HG02840 (cell line): ENCODE data around the gene NUP188.
A peak's percentile ranks its signal among the peaks of the same experiment; 100 is the strongest.

Experiments used
- ATAC-seq: cut with Tn5 transposase; IDR thresholded peaks from one replicate; pipeline ENCODE4 v1.9.1; 2021; ENCODE audit warnings: mild to moderate bottlenecking, moderate library complexity, moderate number of reproducible peaks; ENCODE audit not compliant: unreplicated experiment, low FRiP score

Gene NUP188

DNA sequence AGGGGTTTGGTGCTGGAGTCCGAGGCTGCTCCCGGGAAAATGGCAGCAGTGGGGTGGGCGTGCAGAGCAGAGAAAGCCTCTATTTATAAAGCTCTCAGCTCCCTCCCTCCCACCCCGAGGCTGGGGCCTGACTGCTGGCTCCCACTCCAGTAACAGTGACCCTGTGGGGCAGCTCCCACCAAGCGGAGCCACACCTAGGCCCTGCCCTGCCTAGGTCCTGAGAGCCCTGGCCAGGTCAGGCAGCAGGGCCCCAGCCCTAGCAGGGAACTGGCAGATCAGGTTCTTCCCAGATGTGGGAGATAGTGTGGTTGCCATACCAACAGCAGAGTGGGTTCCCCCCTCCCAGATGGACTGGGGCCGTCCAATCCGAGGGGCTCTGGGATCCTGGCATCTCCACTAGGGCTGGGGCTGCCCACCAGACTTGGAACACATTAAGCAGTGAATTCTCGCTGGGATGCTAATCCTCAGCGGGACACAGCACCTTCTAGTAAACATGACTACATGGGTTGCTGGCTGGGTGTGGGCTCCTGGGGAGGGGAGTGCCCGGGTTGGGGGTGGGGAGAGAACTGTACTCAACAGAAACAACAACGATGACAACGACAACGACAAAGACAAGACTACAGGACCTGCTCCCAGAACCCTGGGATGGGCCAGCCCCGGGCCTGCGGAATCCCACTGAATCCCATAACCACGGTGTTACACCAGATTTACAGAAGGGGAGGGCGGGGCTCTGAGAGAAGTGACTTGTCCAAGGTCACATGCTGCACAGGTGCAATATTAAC, 79.1 kb downstream of the NUP188 start:
- no peak for ATAC-seq

DNA sequence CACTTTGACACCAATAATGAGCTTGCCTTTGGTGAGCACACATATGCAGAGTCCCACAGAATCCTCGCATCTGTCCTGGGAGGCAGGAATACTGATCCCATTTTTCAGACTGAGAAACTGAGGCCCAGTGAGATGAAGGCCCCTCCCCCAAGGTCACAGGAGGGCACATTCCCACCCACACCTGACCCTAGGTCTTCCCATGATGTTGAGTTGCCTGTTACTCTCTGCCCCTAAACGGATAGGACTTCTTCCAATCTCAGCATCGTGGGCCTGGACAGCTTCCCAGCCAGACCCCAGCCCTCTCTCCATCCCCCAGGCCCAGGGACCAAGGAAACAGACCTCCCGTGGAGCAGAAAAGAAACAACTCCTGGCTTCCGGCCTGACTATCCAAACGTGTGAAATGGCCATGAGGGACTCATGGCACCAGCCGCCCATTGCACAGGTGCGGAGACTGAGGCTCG, 79.8 kb downstream of the NUP188 start:
- no peak for ATAC-seq

DNA sequence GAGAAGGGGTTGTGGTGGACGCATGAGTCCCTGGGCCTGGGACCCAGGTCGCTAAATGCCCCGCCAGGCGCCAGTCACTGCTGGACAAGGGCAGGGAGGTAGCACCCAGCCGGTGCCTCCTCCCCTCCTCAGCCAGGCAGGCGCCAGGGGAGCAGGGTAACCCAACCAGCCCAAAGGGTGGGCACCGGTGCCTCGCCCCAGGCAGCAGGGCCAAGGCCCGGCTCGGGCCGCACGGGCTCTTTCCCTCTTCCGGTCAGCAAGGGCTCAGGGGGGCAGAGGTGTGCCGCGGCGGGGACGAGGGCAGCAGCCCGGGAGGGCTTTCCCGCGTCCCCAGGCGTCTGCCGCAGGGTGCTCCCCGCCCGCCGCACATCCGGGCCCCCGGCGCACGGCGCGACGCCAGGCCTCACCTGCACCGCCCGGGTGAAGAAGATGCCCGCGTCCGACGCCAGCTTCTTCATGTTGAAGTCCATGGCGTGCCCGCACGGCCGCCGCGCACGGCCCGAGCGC, 80.2 kb downstream of the NUP188 start:
- ATAC-seq: peak; percentile 31

DNA sequence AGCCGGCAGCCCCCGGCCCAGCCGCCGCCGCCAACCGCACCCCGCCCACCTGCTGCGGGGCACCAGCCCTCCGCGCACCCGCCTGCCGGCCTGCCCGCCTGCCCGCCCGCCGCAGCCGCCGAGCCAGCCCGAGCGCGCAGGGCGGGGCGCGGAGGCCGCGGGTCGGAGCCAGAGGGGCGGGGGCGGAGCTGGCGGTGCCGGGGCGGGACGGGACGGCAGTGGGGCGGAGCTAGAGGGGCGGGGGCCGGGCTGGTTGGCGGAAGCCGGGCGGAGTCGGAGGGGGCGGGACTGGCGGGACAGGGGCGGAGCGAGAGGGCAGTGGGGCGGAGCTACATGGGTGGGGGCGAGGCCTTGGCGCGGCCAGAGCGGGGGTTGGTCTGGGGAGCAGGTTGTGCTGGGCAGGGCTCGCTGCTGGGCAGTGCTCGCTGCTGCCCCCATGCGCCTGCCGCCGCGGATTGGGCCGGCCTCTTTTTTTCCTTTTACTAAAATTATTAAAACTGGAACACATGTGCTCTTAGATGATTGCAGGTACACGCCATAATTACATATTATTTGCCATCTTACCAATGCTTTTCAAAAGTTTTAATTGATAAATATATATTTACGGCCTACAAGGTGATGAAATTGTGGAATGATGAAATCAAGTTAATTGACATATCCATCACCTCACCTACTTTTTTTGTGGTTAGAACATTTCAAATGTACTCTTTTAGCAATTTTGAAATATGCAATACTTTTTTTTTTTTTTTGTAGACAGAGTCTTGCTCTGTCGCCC, 80.9 kb downstream of the NUP188 start, which contains the start of gene SH3GLB2:
Gene SH3GLB2 (minus strand): TSS at position 140 of the 775 bp plus-strand sequence. CDS start 177 bp downstream, outside the sequence.
- ATAC-seq: peak; percentile 57

DNA sequence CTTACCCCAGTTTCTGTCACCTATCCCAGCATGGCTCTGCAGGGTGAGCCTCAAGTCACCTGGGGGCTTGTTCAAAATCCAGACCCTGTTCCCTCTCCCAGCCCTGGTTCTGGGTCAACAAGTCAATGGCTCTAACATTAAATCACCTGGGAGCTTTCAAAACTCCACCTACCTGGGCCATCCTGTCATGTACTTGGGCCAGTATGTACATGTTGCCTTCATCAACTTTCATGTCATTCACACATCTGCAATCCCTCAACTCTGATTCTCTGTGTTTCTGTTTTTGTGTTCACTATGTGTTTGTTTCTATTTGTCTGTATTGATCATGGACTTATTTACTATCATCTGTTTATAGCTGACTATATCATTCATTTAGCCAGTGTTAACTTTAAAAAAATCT, 82.7 kb downstream of the NUP188 start:
- no peak for ATAC-seq

DNA sequence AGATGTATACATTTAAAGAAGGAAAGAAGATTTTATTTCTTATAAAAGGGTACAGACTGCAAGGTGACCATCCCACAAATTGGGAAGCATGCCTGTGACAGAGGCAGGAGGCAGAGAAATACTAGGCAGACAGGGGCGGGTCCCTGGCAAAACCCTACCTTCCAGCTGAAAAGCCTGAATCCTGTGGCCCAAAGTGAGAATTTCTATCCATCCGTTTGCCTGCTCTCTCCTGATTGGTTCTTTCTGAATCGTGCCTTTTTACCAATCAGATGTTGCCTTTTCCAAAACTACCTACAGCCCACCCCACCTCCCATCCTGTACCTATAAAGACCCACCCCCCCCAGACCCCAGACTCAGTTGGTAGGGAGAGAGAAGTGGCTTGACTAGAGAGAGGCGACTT, 84.0 kb downstream of the NUP188 start:
- no peak for ATAC-seq

DNA sequence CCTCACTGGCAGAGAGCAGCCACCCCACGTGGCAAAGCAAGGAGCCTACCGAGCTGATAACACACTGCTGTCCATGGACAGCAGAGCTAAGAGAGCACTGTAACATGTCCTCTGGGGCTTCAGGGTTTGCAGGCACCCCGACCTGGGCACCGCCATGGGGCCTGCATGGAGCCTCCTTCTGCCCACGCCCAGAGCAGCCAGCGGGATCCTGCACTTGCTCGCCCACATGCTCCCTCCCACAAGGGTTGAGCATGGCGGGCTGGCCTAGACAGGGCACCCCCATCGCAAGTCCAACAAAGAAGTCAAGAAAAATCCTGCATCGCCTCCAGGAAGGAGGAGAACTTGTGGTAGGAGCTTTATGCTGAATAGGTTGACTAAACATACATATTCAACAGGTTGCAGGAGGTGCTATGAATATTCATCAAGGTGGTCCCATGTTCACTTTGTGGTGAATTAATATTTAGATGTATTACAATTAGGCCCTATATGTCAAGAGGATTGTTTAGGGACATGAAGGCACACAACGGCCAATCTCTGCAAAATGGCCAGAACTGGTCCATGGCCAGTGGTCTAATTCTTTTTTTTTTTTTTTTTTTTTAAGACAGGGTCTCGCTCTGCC, 85.2 kb downstream of the NUP188 start:
- no peak for ATAC-seq

DNA sequence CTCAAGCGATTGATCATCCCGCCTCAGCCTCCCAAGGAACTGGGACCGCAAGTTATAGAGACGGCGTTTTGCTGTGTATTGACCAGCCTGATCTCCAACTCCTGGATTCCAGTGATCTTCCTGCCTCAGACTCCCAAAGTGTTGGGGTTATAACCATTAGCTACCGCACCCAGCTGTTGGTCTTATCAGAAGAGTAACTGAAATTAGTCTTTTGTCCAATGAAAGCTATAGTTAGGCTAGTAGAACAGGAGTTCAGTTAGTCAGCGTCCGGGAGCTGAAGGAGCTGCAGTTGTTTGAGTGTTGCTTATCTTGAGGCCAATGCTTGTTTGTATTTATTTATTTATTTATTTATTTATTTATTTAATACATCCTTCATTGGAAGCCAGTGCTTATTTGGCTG, 85.7 kb downstream of the NUP188 start:
- no peak for ATAC-seq

DNA sequence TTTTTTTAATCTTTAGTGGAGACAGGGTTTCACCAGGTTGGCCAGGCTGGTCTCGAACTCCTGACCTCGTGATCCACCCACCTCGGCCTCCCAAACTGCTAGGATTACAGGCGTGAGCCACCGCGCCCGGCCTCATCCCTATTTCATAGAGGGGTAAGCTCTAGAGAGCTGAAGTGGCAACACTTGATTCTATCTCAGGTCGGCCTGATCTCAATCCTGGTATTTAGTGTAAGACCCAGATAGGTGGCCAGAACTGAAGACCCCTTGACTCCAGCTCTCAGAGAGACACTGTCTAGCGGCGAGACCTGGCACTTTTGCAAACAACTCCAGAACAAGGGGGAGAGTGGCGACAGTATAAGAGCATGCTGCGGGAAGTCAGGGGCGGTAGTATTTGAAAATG, 88.3 kb downstream of the NUP188 start:
- ATAC-seq: peak; percentile 7

DNA sequence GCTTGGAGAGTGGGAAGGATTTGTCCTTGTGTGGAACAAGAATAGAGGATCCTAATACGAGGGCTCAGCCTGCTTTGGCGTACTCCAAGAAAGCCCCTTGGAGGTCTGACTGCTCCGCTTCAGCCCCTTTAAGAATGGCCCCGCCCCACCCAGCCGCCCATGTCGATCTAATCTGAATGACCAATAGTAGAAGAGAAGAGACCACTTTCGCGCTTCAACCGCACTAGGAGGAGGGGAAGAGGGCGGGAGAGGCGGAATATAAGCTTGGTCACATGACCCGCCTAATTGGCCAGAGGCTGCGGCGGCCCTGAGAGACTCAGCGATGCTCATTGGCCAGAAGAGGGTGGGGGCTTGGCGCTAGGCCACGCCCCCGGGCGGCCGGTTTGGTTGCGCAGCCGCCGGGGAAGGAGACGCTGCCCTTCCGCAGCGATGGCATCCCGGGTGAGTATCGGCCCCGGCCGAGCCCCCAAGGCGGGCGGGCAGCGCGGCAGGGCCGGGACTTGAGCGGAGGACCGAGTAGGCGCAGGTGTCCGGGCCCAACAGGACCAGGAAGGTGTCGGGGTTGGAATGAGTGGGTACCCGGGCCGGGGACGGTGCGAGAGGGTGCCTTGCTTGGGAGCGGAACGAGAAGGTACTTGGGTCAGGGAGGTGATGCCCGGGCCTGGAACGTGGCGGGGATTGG, 88.9 kb downstream of the NUP188 start, which contains the start of gene MIGA2:
Gene MIGA2 (plus strand): TSS at position 386 of the 682 bp plus-strand sequence. CDS start 3,969 bp downstream, outside the sequence.
- ATAC-seq: peak; percentile 98

DNA sequence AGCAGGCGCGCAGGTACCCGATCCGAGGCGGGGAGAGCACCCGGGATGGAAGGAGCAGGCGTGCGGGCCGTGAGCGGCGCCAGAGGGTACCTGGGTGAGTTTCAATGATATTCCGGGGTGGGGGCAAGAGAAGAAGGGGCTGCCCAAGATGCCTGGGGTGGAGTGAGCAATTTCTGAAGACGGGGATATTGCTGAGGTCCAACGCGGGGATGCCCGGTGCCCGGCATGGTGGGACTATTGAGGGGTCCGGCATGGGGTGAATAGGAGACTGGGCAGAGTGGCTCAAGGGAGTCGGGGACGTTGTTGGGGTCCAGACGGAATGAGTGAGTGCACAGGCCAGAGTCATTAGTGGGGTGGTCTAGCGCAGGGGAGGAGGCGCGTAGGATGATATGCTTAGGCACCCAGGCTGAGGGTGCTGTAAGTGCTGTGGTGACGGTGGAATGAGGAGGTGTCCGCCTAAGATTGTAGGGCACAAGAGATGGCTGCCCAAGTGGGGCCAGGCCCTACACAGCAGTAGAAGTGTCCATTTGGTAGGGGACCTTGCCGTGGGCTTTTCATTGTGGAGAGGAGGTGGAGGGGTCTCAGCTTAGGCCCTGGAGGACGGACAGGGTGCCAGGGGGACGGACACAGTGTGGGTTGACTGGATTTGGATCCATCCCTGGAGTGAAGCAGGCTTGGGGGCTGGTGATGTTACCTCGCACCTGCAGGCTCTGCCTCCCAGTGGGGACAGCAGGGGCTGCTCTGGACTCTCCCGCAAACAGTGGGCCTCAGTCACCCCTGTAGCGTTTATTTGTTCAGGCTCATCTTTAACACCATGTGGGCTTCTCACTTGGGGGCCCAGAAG, 89.6 kb downstream of the NUP188 start:
- no peak for ATAC-seq

DNA sequence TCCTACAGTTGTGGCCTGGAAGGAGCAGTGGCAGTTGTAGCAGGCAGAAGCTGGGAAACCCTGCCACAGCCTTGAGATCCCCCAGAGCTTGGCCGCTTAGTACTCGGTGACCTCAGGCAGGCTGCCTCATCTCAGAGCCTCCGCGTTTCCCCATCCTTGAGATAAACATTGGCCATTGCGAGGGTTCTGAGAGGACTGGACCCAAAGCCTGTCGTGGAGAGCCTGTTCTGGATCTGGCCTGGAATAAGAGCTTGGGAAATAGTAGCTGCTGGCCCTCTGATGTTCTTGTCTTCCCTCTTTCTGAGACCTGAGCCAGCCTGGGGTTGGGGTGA, 90.2 kb downstream of the NUP188 start:
- no peak for ATAC-seq

DNA sequence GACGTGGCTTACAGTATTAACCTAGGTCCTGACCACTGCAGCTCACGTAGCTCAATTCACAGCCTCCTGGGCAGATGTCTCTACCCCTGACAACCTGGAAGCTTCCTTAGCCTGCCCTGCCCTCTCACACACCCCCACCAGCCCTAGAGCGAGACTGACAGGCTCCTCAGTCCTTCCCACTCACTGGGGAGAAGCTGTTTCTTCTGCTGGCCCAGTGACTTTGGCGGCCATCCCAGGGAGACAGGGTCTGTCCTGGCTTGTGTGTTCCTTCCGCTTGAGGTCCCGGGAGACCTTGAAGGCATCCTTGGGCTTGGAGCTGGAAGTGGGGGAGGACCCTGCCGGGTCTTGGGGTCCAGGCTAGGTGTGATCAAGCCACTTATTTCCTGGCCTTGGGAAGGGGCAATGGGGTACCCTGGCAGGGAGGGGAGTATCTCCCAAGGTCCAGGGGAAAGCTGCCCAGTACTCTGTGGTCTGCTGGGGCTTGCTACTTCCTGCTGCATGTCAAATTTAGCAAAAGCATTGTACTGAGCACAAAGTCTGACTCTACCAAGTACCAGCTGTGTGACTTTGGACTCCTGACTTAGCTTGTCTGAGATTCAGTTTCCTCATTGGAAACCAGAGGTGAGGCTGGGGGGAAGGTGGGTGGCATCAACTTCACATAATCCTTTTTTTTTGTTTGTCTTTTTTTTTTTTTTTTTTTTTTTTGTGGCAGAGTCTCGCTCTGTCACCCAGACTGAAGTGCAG, 90.8 kb downstream of the NUP188 start:
- no peak for ATAC-seq

DNA sequence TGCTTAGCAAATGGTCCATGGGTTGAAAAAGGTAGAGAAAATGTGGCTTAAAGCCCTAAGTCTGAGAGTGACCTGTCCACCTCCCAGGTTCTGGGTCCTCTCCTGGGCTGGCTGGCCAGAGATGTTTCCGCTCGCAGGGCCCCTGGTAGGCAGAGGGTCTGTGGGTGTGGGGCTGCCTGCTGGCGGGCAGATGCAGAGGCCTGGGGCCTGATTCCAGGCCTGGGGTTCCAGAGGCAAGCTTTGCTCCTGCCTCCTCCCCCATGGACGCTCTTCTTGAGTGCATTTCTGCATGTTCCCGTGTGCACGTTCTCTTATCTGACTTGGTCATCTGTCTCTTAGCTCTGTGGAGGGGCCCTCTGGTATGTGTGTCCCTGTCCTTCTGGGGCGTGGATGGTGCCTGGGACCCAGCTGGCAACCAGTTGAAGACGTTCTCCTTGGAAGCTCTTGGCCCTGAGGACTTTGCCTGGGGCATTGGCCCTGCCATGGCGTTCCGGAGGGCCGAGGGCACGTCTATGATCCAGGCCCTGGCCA, 92.7 kb downstream of the NUP188 start:
- no peak for ATAC-seq

DNA sequence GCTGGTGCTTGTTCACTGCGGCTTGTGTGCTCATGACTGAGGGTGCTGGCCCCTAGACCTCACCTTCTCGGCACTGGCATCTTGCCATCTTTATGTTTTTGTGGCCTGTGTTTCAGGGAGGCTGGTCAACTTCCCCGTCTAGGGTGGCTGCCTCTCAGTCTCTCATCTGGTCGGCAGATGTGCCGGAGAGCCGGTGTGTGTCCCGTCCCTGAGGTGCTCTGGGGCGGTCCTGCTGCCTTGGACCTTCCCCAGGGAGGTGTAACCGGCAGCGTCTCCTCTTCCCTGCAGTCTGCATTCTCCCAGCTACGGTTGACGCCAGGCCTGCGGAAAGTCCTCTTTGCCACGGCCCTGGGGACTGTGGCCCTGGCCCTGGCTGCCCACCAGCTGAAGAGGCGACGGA, 94.5 kb downstream of the NUP188 start:
- no peak for ATAC-seq

DNA sequence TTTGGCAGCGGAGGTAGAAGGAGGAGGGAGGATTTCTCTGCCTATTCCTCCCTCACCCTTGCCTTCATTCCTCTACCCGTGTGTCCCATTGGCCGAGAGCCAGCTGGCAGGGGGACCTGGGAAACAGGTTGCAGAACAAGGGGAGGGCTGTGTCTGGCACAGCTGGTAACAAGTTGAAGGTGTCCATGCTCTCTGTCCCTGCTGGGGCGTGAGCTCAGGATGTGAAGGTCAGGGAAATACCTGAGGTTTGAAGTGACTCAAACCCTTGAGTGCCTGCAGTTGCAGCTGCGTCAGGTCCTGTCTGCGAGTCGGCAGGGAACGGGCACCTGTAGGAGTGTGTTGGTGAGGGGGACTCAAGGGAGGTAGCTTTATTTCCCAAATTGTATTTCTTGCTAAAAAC, 105.1 kb downstream of the NUP188 start:
- no peak for ATAC-seq

DNA sequence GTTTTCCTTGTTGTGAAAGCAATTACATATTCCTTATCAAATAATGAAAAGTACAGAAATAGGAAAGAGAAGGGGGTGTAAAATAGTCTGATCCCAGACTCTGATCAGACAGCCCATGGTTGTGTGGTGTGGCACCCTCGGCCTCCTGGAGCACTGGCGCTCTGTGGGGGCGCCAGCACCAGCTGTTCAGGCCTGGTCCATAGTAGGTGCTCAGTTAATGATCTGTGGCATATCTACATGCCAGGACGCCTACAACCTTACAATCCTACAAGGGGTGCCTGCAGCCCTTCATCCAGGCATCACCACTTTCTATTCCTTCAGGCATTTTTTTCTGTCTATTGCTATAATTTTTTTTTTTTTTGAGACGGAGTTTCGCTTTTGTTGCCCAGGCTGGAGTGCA, 105.5 kb downstream of the NUP188 start:
- no peak for ATAC-seq

DNA sequence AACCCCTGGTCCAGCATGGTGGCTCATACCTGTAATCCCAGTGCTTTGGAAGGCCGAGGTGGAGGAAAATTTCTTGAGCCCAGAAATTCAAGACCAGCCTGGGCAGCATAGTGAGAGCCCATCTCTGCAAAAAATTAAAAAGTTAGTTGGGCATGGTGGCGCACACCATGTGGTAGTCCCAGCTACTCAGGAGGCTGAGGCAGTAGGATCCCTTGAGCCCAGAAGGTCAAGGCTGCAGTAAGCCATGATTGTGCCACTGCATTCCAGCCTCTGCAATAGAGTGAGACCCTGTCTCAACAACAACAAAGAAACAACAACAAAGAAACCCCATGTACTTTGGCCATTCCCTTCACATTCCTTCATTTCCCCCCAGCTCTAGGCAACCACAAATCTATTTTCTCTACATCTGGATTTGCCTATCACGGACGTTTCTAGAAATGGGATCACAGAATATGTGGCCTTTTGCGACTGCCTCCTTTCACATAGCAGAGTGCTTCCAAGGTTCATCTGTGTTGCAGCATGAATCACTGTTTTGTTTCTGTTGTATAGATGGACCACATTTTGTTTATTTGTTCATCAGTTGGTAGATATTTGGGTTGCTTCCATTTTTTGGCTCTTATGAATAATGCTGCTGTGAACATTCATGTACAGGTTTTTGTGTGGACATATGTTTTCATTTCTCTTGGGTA, 106.8 kb downstream of the NUP188 start:
- no peak for ATAC-seq
